ENCODE data around the gene EHBP1L1. TPM values are rescaled to one million over a fixed set of nuclear protein-coding genes. Genes with fewer than 3 reads are reported as not detected.

Gene EHBP1L1
- total and polyA plus RNA-seq, 4 donors: 1.1 to 120 (median 10.0) TPM

GRCh38 chr11:65528819-65529350 lies 47.0 kb upstream of the EHBP1L1 start:
- 89% methylated on average over 12 of the region's 12 CpGs for WGBS
- H3K4me3 ChIP-seq (ENCODE audit: low read depth in 1 of 3, low read length in 3 of 3): no peak overlapping the region
- peaks cover 8 to 29% (median 14%) of the 10 kb centered on the region in 4 donors for H3K36me3 ChIP-seq (ENCODE audit: control insufficient read depth in 4 of 4, insufficient read depth in 3 of 4, low read depth in 1 of 4, low read length in 3 of 4)
- peaks cover 18 to 71% (median 54%) of the 10 kb centered on the region in 4 donors for H3K4me1 ChIP-seq (ENCODE audit: control insufficient read depth in 4 of 4, insufficient read depth in 4 of 4, low read length in 3 of 4)
- TF ChIP-seq FOXA2 (IDR thresholded peaks at IDR 0.05) (no peak), HNF4G (IDR thresholded peaks at IDR 0.05) (no peak), GABPA (IDR thresholded peaks at IDR 0.05 in 1 of 2, conservative IDR thresholded peaks at IDR 0.05 in 1 of 2) (no peak), CTCF (IDR thresholded peaks at IDR 0.05; ENCODE audit: low read depth, low read length, missing input control) (no peak), FOXA1 (IDR thresholded peaks at IDR 0.05) (no peak), RXRA (IDR thresholded peaks at IDR 0.05) (no peak), SP1 (IDR thresholded peaks at IDR 0.05) (no peak), RAD21 (IDR thresholded peaks at IDR 0.05) (no peak), HNF4A (conservative IDR thresholded peaks at IDR 0.05) (no peak), NR2F2 (IDR thresholded peaks at IDR 0.05) (no peak), EGR1 (IDR thresholded peaks at IDR 0.05; ENCODE audit: low read depth in 2 of 2) (no peak), JUND (IDR thresholded peaks at IDR 0.05) (no peak), YY1 (IDR thresholded peaks at IDR 0.05) (no peak)
- TF ChIP-seq, protein P1, sequence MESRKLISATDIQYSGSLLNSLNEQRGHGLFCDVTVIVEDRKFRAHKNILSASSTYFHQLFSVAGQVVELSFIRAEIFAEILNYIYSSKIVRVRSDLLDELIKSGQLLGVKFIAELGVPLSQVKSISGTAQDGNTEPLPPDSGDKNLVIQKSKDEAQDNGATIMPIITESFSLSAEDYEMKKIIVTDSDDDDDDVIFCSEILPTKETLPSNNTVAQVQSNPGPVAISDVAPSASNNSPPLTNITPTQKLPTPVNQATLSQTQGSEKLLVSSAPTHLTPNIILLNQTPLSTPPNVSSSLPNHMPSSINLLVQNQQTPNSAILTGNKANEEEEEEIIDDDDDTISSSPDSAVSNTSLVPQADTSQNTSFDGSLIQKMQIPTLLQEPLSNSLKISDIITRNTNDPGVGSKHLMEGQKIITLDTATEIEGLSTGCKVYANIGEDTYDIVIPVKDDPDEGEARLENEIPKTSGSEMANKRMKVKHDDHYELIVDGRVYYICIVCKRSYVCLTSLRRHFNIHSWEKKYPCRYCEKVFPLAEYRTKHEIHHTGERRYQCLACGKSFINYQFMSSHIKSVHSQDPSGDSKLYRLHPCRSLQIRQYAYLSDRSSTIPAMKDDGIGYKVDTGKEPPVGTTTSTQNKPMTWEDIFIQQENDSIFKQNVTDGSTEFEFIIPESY (IDR thresholded peaks at IDR 0.05): no peak
- TF ChIP-seq, protein P2, sequence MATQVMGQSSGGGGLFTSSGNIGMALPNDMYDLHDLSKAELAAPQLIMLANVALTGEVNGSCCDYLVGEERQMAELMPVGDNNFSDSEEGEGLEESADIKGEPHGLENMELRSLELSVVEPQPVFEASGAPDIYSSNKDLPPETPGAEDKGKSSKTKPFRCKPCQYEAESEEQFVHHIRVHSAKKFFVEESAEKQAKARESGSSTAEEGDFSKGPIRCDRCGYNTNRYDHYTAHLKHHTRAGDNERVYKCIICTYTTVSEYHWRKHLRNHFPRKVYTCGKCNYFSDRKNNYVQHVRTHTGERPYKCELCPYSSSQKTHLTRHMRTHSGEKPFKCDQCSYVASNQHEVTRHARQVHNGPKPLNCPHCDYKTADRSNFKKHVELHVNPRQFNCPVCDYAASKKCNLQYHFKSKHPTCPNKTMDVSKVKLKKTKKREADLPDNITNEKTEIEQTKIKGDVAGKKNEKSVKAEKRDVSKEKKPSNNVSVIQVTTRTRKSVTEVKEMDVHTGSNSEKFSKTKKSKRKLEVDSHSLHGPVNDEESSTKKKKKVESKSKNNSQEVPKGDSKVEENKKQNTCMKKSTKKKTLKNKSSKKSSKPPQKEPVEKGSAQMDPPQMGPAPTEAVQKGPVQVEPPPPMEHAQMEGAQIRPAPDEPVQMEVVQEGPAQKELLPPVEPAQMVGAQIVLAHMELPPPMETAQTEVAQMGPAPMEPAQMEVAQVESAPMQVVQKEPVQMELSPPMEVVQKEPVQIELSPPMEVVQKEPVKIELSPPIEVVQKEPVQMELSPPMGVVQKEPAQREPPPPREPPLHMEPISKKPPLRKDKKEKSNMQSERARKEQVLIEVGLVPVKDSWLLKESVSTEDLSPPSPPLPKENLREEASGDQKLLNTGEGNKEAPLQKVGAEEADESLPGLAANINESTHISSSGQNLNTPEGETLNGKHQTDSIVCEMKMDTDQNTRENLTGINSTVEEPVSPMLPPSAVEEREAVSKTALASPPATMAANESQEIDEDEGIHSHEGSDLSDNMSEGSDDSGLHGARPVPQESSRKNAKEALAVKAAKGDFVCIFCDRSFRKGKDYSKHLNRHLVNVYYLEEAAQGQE (IDR thresholded peaks at IDR 0.05): no peak
- TF ChIP-seq, protein P3, sequence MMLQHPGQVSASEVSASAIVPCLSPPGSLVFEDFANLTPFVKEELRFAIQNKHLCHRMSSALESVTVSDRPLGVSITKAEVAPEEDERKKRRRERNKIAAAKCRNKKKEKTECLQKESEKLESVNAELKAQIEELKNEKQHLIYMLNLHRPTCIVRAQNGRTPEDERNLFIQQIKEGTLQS (IDR thresholded peaks at IDR 0.05): no peak
- TF ChIP-seq, protein P4, sequence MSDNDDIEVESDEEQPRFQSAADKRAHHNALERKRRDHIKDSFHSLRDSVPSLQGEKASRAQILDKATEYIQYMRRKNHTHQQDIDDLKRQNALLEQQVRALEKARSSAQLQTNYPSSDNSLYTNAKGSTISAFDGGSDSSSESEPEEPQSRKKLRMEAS (IDR thresholded peaks at IDR 0.05): no peak
- DNase-seq (ENCODE audit: low spot score): no peak
- no peaks in the 10 kb centered on the region for H3K27me3 ChIP-seq (ENCODE audit: control insufficient read depth in 4 of 4, insufficient read depth in 4 of 4, low read length in 3 of 4)
- H3K9me3 ChIP-seq (ENCODE audit: control insufficient read depth in 4 of 4, low read length in 3 of 4): no peaks in the 10 kb centered on the region
- no peak overlapping the region for H3K9ac ChIP-seq (ENCODE audit: low read depth in 1 of 2, low read length in 2 of 2)
- H3K27ac ChIP-seq (ENCODE audit: low read depth in 1 of 2, low read length in 2 of 2): no peak overlapping the region

Data from liver (tissue), 9 donors.